GM12801 (cell line): ENCODE measurements around the gene CHPF.

Source experiments
- TF ChIP-seq, protein P1 (sequence below): IDR thresholded peaks from one replicate; pipeline ENCODE4 v1.5.1; 2011; ENCODE audit warnings: control low read depth; ENCODE audit not compliant: insufficient read length; ENCODE audit errors: extremely low read depth

CHPF gene

DNA sequence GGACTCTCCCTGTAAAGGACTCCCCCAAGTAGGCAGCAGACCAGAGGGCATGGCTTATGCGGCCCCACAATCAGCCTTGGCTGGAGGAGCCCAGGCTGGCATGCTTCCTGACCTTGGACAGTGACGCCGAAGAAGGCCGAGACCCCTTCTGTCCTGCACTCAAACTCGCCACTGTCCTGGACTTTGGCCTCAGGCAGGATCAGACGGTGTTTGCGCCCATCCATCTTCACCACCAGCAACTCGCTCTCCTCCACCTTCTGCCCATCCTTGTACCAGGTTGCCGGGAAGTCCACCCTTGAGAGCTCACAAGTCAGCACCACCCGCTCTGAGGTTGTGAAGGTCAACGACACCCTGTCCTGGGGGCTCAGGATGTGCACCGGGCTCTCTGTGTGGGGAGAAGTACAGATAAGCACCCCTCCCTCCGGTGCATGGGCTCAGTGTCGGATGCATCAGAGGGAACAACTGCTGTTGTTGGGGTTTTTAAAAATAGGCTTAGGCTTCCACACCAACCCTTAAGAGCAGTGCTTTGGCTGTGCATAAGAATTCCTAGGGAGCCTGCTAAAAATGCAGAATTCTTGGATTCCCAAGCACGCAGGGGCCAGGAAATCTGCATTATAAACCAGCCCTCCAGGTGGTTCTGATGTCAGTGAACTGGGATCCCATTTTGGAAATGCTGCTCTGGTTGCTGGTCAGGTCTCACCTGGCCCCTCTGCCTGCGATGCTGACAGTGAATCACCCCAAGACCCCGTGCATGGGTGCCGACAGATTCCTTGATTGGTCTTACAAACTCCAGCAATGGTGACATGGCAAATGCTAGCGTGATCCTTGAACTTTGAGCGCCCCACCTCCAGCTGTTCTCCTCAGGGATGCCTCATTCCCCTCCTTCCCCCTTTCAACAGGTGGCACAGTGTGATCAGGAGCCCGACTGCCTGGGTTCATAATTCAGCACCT, 21.8 kb upstream of the CHPF start:
- TF ChIP-seq, protein P1, sequence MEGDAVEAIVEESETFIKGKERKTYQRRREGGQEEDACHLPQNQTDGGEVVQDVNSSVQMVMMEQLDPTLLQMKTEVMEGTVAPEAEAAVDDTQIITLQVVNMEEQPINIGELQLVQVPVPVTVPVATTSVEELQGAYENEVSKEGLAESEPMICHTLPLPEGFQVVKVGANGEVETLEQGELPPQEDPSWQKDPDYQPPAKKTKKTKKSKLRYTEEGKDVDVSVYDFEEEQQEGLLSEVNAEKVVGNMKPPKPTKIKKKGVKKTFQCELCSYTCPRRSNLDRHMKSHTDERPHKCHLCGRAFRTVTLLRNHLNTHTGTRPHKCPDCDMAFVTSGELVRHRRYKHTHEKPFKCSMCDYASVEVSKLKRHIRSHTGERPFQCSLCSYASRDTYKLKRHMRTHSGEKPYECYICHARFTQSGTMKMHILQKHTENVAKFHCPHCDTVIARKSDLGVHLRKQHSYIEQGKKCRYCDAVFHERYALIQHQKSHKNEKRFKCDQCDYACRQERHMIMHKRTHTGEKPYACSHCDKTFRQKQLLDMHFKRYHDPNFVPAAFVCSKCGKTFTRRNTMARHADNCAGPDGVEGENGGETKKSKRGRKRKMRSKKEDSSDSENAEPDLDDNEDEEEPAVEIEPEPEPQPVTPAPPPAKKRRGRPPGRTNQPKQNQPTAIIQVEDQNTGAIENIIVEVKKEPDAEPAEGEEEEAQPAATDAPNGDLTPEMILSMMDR, result no peak

DNA sequence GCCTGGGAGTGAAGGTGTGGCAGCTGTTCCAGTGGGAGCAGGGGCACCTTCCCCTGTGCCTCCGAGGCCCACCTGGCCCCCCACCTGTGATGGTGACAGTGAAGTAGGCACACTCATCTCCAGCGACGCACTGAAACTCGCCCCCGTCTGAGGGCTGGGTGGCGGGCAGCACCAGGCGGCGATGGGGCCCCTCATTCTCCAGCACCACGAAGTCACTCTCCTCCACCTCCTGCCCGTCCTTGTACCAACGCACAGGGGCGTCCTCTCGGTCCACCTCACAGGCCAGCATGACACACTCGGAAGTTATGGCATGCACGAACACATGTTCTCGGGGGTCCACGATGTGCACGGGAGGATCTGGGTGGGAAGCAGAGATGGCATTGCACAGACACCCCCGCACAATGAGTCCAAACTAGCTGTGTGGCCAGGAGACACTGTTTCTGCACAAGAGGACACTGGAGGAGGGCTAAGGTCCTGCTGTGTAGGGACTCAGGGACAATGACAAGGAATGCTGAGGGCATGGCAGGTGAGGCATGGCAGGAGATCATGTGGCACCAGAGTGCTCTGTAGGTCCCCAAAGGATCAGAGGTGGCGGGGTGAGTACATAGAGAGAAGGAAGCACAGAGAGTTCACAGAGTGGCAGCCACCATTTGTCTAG, 19.8 kb upstream of the CHPF start:
- TF ChIP-seq, protein P1, result no peak

DNA sequence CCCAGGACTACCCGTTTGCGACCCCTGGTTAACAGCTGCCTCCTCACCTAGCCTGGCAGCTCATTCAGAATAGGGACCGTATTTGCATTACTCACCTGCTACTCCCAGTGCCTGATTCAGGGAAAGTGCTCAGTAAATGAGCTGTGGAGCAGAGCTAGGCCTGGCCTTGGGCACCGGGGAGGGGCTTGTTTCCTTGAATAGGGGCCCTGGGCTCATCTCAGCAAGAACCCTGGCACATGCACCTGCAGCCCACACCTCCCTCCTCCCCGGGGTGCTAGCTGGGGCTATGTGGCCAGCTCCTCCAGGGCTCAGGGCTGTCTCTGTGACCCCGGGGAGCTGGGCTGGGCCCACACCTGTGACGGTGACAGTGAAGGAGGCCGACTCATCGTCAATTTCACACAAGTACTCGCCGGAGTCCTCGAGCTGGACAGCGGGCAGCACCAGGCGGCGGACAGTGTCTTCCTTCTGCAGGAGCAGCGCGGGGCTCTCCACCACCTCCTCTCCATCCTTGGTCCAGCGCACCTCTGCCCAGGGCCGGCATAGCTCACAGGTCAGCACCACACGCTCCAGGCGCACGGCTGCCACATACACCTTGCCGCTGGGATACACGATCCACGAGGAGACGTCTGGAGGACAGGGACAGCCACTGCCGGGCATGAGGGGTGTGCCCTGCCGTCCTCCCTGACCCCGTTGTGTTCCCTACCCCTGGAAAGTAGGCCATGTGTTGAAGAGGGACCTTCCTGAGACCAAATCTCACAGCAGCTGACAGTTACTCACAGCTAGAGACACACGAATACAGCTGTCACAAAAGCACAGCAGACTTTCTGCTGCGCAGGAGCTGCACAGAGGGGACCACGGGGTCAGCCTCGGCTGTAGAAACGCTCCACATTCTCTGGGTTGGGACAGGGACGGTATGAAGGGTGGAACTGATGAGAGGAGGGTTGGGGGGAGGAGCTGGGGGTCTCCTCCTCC, 18.7 kb upstream of the CHPF start:
- TF ChIP-seq, protein P1, result no peak

DNA sequence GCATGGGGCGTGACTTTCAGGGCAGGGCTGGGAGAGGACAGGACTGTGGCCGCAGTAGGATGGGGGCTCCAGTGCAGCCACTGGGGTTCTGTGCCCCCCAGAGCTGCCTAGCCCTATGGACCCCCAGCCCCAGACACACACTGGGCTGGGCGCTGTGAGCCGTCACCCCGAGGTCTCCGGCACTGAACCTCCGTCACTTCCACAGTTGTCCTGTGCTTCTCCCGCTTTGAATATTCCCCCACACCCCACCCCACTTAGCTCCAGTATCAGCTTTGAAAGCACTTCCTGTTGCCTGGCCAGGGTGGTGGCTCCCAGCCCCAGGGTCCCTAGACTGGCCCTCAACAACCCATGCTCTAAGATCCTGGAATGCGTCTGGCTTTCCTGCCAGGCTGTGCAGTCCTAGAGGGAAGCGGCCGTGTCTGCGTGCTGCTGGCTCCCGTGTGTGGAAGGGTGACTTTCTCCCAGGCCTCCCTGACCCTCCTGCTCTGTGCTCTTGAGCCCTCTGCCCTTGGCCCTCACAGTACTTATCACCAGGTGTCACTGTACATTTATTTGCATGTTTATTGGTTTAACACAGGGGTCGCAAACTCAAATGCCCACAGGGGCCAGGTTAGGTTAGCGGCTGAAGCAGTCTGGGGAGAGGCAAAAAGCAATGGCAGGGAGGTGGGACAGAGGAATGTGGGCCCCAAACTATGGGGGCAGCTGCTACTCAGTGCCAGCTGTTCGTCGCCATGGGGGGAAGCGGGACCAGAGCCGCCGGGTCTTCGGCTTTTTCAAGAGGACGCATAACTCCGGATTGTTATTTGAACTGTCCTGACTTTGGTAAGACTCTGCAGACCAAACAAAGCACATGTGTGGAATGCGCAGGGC, 17.8 kb upstream of the CHPF start:
- TF ChIP-seq, protein P1, result no peak

DNA sequence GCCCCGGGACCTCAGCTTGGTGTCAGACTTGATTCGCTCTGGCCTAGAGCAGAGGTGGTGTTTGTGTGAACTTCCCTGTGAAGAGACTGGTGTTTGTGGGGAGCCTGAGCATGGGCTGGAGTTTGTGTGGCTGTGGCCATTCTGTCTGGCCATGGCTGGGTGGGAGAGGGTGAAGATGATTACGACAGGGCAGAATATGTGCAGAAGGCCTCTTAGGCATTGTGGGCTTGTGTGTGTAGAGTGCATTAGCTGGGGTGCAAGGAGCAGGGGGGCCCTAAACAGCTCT, 17.2 kb upstream of the CHPF start:
- TF ChIP-seq, protein P1, result no peak

DNA sequence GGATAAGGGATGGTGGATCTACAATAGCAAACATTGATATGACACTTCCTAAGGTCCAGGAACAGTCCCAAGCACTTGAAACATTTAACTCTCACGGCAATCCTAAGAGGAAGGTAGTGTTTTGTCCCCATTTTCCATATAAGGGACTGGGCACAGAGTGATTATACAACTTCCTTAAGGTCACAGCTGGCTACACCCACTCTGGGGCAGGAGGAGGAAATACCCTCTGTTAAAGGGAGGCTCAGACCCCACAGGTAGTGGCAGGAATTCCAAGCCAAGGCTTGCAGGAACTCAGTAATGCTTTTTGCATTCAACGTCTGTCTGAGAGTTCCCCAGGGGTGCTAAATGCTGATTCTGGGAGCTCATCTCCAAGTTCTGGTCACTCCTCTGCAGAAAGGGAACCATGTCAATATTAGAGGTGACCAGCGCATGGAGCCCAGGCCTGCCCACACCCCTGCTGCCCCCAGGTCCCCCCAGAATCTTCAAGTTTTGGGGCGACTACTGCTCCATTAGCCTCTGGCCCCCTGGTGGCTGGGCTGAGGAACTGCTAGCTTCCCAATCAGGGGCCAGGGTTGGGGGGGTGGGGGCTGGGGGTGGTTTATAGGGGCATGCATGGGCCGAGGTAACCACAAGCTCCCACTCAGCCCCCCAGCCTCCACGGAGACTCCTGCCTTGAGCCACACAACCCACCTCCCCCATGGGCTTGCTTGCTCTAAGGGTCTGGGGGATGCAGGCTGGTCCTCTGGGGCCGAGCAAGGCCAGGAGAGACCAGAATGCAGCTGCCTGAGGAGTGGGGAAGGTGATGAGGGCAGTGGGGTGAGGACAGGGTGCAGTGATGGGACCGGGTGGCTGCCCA, 16.7 kb upstream of the CHPF start:
- TF ChIP-seq, protein P1, result no peak
